Spleen (tissue), 7 donors: Measurements from ENCODE around the gene DNASE1L2.
"Not testable (repeated sequence)": the region's sequence is repeated elsewhere in the genome, so short reads cannot be mapped to it uniquely, and the experiment has no call there.

Source experiments
- CTCF ChIP-seq, 11 experiments: fragments of 200-600 bp in 7 of 11; fragments of 450-650 bp in 4 of 11; sonication (generic) in 4 of 11; IDR thresholded peaks in 8 of 11; conservative IDR thresholded peaks in 3 of 11; 1 replicate in 7 of 11; 2 replicates in 4 of 11; pipeline versions ENCODE4 v1.4.0 to v1.8.0; 2016 to 2021; ENCODE audit warnings: antibody characterized with exemption in 11 of 11, inconsistent platforms in 4 of 11, mild to moderate bottlenecking in 1 of 11
- POLR2A ChIP-seq, 3 donors: fragments of 450-650 bp; IDR thresholded peaks; one replicate each; pipeline ENCODE4 v1.5.1; 2017; ENCODE audit warnings: antibody characterized with exemption in 3 of 3, mild to moderate bottlenecking in 1 of 3
- POLR2AphosphoS5 ChIP-seq, 3 donors: sonication (generic); formaldehyde crosslinking; IDR thresholded peaks; one replicate each; pipeline ENCODE4 v1.5.1; 2017; ENCODE audit warnings: antibody characterized with exemption in 3 of 3
- donor health status: DM: no; HTN: no; CAD: no; lungs with moderate emphysema.
- donor health status: DM: no; HTN: no; CAD: no.
- donor health status: DM: no; HTN: no; CAD: no.

- not testable (repeated sequence) for TF ChIP-seq CTCF (IDR thresholded peaks at IDR 0.05 in 8 of 11, conservative IDR thresholded peaks at IDR 0.05 in 3 of 11); POLR2A (IDR thresholded peaks at IDR 0.05); POLR2AphosphoS5 (IDR thresholded peaks at IDR 0.05)
Measured at GRCh38 chr16:2263026-2263425, 26.8 kb downstream of the DNASE1L2 start.
